Bronchial epithelial cell (primary cell): ENCODE data around the gene TRIM24. TPM values are rescaled to one million over a fixed set of nuclear protein-coding genes. Genes with fewer than 3 reads are reported as not detected.

Experiments
- DNase-seq: peaks from one replicate; pipeline ENCODE4 v3.0.0-alpha.2; 2010; ENCODE audit warnings: low read depth
- FAIRE-seq: peaks from 2 replicates; lab custom pipeline; 2011; peaks lifted over from hg19 to GRCh38; lab: Jason Lieb, UNC
- H3K27me3 ChIP-seq: 2 replicates; pipeline ENCODE4 v1.5.1; 2011; ENCODE audit warnings: low read length; ENCODE audit not compliant: control insufficient read depth, insufficient read depth
- H3K36me3 ChIP-seq: 2 replicates; pipeline ENCODE4 v1.5.1; 2011; ENCODE audit warnings: low read length; ENCODE audit not compliant: control insufficient read depth, insufficient read depth
- H3K4me3 ChIP-seq: 2 replicates; pipeline ENCODE4 v1.5.1; 2011; ENCODE audit warnings: mild to moderate bottlenecking, low read depth, low read length, control low read depth
- CTCF ChIP-seq: IDR thresholded peaks from 2 replicates; pipeline ENCODE4 v1.5.1; 2011; ENCODE audit warnings: mild to moderate bottlenecking, moderate library complexity, low read length, control low read depth, inconsistent platforms; ENCODE audit not compliant: insufficient read depth, severe bottlenecking
- total RNA-seq: library from RNA; depleted of rRNA; stranded (reverse); fragments of >200 nt; gene quantifications from 2 replicates; pipeline ENCODE4 v1.2.1, GENCODE V29; 2014

Gene TRIM24
- total RNA-seq, 1 donor from 2014 or later = 2.1 TPM

GRCh38 chr7:138595454-138595853, 135.4 kb downstream of the TRIM24 start:
- Histone ChIP-seq H3K36me3 (no peaks in the 10 kb centered on the region), H3K4me3 (no peak overlapping the region), H3K27me3 (no peaks in the 10 kb centered on the region)
- DNase-seq = peak; percentile 2
- no peak for FAIRE-seq
- TF ChIP-seq CTCF = no peak

- Histone ChIP-seq H3K4me3 (no peak overlapping the region), H3K36me3 (no peaks in the 10 kb centered on the region), H3K27me3 (no peaks in the 10 kb centered on the region)
- DNase-seq (no peak), FAIRE-seq (no peak)
- TF ChIP-seq CTCF = no peak
Observed at GRCh38 chr7:138602451-138602850, 142.4 kb downstream of the TRIM24 start.

- Histone ChIP-seq H3K36me3 (no peaks in the 10 kb centered on the region), H3K4me3 (no peak overlapping the region), H3K27me3 (no peaks in the 10 kb centered on the region)
- TF ChIP-seq CTCF = no peak
- FAIRE-seq = no peak
- DNase-seq = no peak
Observed at GRCh38 chr7:138603549-138604318, 143.7 kb downstream of the TRIM24 start.

DNA sequence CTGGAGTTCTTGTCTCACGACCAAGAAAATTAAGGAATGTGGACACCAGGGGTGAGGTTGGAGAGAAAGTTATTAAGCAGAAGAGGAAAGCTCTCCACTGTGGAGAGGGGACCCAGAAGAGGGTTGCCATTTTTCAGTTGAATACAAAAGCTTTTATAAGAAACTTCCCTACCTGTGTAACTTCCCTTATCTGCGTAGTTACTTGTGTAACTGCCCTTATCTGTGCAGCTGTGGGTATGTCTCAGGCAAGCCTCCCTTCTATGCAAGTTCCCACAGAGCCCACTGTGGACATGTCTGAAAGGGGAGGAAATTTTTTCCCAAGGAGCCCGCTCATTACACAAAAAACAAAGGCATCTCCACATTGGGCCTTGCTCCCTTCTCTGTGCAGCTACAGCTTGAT, 146.2 kb downstream of the TRIM24 start:
- Histone ChIP-seq H3K36me3 (no peaks in the 10 kb centered on the region), H3K27me3 (no peaks in the 10 kb centered on the region), H3K4me3 (no peak overlapping the region)
- no peak for FAIRE-seq
- DNase-seq = no peak
- no peak for TF ChIP-seq CTCF

- Histone ChIP-seq H3K27me3 (no peaks in the 10 kb centered on the region), H3K4me3 (no peak overlapping the region), H3K36me3 (no peaks in the 10 kb centered on the region)
- DNase-seq = no peak
- TF ChIP-seq CTCF = no peak
- no peak for FAIRE-seq
Observed at GRCh38 chr7:138607216-138608126, 147.4 kb downstream of the TRIM24 start.
